Endothelial cell of umbilical vein (primary cell): ENCODE data around the gene FNDC4. TPM values are rescaled to one million over a fixed set of nuclear protein-coding genes. Genes with fewer than 3 reads are reported as not detected.

Source experiments
- BruUV-seq: library from RNA; stranded (reverse); fragments of 400-500 nt; replicated peaks from 2 replicates; lab custom pipeline; 2021; lab: Mats Ljungman, UMichigan
- CTCF ChIA-PET: fragments of 300-600, 350-600 bp; sonication (Branson Sonifier 250); formaldehyde crosslinking; loops from one replicate; lab custom pipeline; 2021; ENCODE audit warnings: antibody characterized with exemption, inconsistent platforms; lab: Charles Lee
- POLR2A ChIA-PET: fragments of 300-600, 350-600 bp; sonication (Branson Sonifier 250); formaldehyde crosslinking; loops from one replicate; lab custom pipeline; 2021; ENCODE audit warnings: antibody characterized with exemption, inconsistent platforms; lab: Charles Lee
- DNase-seq: peaks from one replicate; pipeline ENCODE4 v3.0.0-alpha.2; 2011; ENCODE audit warnings: low read depth, low spot score
- FAIRE-seq: peaks from 2 replicates; lab custom pipeline; 2011; peaks lifted over from hg19 to GRCh38; lab: Jason Lieb, UNC
- H2AFZ ChIP-seq: 2 replicates; pipeline ENCODE4 v1.6.0; 2012; ENCODE audit warnings: low read depth, low read length, control low read depth, inconsistent platforms
- H3K27ac ChIP-seq: 2 replicates; pipeline ENCODE4 v1.5.1; 2011; ENCODE audit warnings: low read depth, mild to moderate bottlenecking, control low read depth, low read length, moderate library complexity; ENCODE audit not compliant: insufficient read depth
- H3K27me3 ChIP-seq, 2 experiments: 2 replicates each; pipeline versions ENCODE4 v1.6.0 to v1.6.1; 2011; ENCODE audit warnings: low read length in 2 of 2, mixed read lengths in 1 of 2; ENCODE audit not compliant: control insufficient read depth in 2 of 2, insufficient read depth in 2 of 2
- H3K36me3 ChIP-seq, 2 experiments: 2 replicates in 1 of 2; 3 replicates in 1 of 2; pipeline ENCODE4 v1.5.1; 2011; ENCODE audit warnings: low read length in 2 of 2, mild to moderate bottlenecking in 1 of 2, moderate library complexity in 1 of 2; ENCODE audit not compliant: control insufficient read depth in 2 of 2, insufficient read depth in 2 of 2; ENCODE audit errors: extremely low read depth in 1 of 2
- H3K4me1 ChIP-seq: 3 replicates; pipeline ENCODE4 v1.5.1; 2011; ENCODE audit warnings: mild to moderate bottlenecking, low read length; ENCODE audit not compliant: control insufficient read depth, insufficient read depth; ENCODE audit errors: extremely low read depth
- H3K4me2 ChIP-seq: 2 replicates; pipeline ENCODE4 v1.6.1; 2011; ENCODE audit warnings: low read length, control low read depth, mixed read lengths; ENCODE audit not compliant: insufficient read depth
- H3K4me3 ChIP-seq, 3 experiments: fragments of 200-600 bp in 1 of 3; sonication (generic), shearing (Covaris generic) in 1 of 3; replicated peaks in 1 of 3; 2 replicates each; pipeline ENCODE4 v1.5.1; 2011 to 2016; ENCODE audit warnings: control low read depth in 3 of 3, low read length in 3 of 3, mild to moderate bottlenecking in 2 of 3, inconsistent platforms in 1 of 3, low read depth in 1 of 3, moderate library complexity in 1 of 3; ENCODE audit not compliant: insufficient read depth in 1 of 3
- H3K79me2 ChIP-seq: 2 replicates; pipeline ENCODE4 v1.6.0; 2012; ENCODE audit warnings: low read length, inconsistent platforms; ENCODE audit not compliant: control insufficient read depth, insufficient read depth
- H3K9ac ChIP-seq: replicated peaks from 2 replicates; pipeline ENCODE3; 2011; ENCODE audit warnings: low read length, control low read depth; ENCODE audit not compliant: insufficient read depth; ENCODE audit errors: extremely low read depth
- H3K9me1 ChIP-seq: replicated peaks from 3 replicates; pipeline ENCODE4 v1.6.0; 2011; ENCODE audit warnings: mild to moderate bottlenecking, low read length; ENCODE audit not compliant: control insufficient read depth, insufficient read depth; ENCODE audit errors: extremely low read depth
- H3K9me3 ChIP-seq: replicated peaks from 2 replicates; pipeline ENCODE4 v1.5.1; 2012; ENCODE audit warnings: low read length, inconsistent platforms; ENCODE audit not compliant: control insufficient read depth, insufficient read depth
- H4K20me1 ChIP-seq: replicated peaks from 2 replicates; pipeline ENCODE3; 2011; ENCODE audit warnings: mild to moderate bottlenecking, low read length; ENCODE audit not compliant: control insufficient read depth, insufficient read depth; ENCODE audit errors: extremely low read depth
- EZH2 ChIP-seq: IDR thresholded peaks from 2 replicates; pipeline ENCODE4 v1.6.1; 2012; ENCODE audit warnings: borderline replicate concordance, low read depth, mild to moderate bottlenecking, moderate library complexity, low read length, inconsistent platforms; ENCODE audit not compliant: severe bottlenecking
- FOS ChIP-seq: IDR thresholded peaks from 2 replicates; pipeline ENCODE4 v1.6.1; 2011; ENCODE audit warnings: mild to moderate bottlenecking, low read length, moderate library complexity, borderline replicate concordance; ENCODE audit not compliant: insufficient read depth
- GATA2 ChIP-seq: IDR thresholded peaks from 2 replicates; pipeline ENCODE4 v1.7.0; 2011; ENCODE audit warnings: low read depth, mild to moderate bottlenecking, moderate library complexity, mixed read lengths, low read length; ENCODE audit not compliant: insufficient read length, insufficient read depth
- JUN ChIP-seq: IDR thresholded peaks from 2 replicates; pipeline ENCODE4 v1.6.1; 2011; ENCODE audit warnings: borderline replicate concordance, low read depth; ENCODE audit not compliant: insufficient read length, insufficient read depth
- MYC ChIP-seq: IDR thresholded peaks from one replicate; pipeline ENCODE4 v1.6.1; 2011; ENCODE audit warnings: mild to moderate bottlenecking, low read depth, low read length
- POLR2A ChIP-seq: IDR thresholded peaks from 2 replicates; pipeline ENCODE4 v1.6.1; 2012; ENCODE audit warnings: low read depth, mild to moderate bottlenecking, control low read depth, low read length
- POLR2AphosphoS5 ChIP-seq: IDR thresholded peaks from 2 replicates; pipeline ENCODE4 v1.6.1; 2012; ENCODE audit warnings: low read depth, mild to moderate bottlenecking, control low read depth, low read length, moderate library complexity; ENCODE audit not compliant: insufficient read depth
- dilution Hi-C: fragments of 300-500 bp; cut with MboI; formaldehyde crosslinking; loops from one replicate; pipeline ENCODE4 v1.15.0; 2019; ENCODE audit warnings: low sequenced_read_pairs; ENCODE audit not compliant: extremely low pct_ligation_motif_present
- intact Hi-C: fragments of 100-400 bp; cut with micrococcal nuclease; formaldehyde crosslinking; loops from one replicate; pipeline ENCODE4 v1.10.0; 2022
- polyA plus RNA-seq, 4 experiments: library from polyadenylated mRNA; depleted of rRNA in 3 of 4; stranded (reverse) in 3 of 4; unstranded in 1 of 4; fragments of >200 nt; gene quantifications; 2 replicates each; pipeline versions ENCODE4 v1.2.1 to v1.2.3, GENCODE V29; 2011 to 2012; ENCODE audit warnings: missing spikeins in 1 of 4
- total RNA-seq: library from RNA; stranded (reverse); gene quantifications from 2 replicates; pipeline ENCODE4 v1.2.3, GENCODE V29; 2021
- TF ChIP-seq, protein P1 (sequence below), 2 donors: IDR thresholded peaks; 1 replicate in 1 of 2; 2 replicates in 1 of 2; pipeline ENCODE4 v1.5.1; 2011; ENCODE audit warnings: low read length in 2 of 2, mild to moderate bottlenecking in 2 of 2, moderate library complexity in 2 of 2, control low read depth in 1 of 2, inconsistent platforms in 1 of 2, low read depth in 1 of 2; ENCODE audit not compliant: insufficient read depth in 1 of 2; ENCODE audit errors: extremely low read depth in 1 of 2
- TF ChIP-seq, protein P2 (sequence below): IDR thresholded peaks from 2 replicates; pipeline ENCODE4 v1.6.1; 2011; ENCODE audit not compliant: insufficient read depth, insufficient read length

The FNDC4 gene
- total and polyA plus RNA-seq, 2 donors (not counting 3 experiments of a cell fraction or from before 2014, with no cell fraction given): 15.5 to 19.0 TPM

DNA sequence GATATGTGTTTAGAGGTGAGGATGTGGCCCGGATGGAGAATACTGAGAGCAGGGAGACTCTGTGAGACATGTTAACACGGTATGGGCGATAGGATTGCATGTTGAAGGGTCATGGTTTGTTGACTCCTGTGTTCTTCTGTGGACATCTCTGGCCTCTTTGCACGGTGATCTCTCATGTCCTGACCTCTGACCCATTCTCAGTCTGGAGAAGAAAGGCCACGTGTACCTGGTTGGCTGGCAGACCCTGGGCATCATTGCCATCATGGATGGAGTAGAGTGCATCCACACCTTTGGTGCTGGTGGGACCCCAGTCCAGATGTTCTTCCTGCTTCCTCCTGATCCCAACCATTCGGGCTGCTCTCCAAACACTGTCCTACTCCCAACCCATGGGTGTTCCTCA is 11.6 kb upstream of the FNDC4 start:
- H3K4me3 ChIP-seq: no peak overlapping the region
- H3K27ac ChIP-seq: no peak overlapping the region
- H3K79me2 ChIP-seq: no peaks in the 10 kb centered on the region
- BruUV-seq: no TSS peak
- H3K4me2 ChIP-seq: no peak overlapping the region
- FAIRE-seq: no peak
- POLR2A ChIA-PET: no interaction called here
- intact Hi-C loops: no loop called here
- no peak overlapping the region for H2AFZ ChIP-seq
- no peaks in the 10 kb centered on the region for H3K36me3 ChIP-seq
- no peaks in the 10 kb centered on the region for H4K20me1 ChIP-seq
- no peaks in the 10 kb centered on the region for H3K4me1 ChIP-seq
- no peak for DNase-seq
- TF ChIP-seq GATA2: no peak
- TF ChIP-seq POLR2AphosphoS5: no peak
- no peak for TF ChIP-seq POLR2A
- TF ChIP-seq FOS: no peak
- TF ChIP-seq, protein P1, sequence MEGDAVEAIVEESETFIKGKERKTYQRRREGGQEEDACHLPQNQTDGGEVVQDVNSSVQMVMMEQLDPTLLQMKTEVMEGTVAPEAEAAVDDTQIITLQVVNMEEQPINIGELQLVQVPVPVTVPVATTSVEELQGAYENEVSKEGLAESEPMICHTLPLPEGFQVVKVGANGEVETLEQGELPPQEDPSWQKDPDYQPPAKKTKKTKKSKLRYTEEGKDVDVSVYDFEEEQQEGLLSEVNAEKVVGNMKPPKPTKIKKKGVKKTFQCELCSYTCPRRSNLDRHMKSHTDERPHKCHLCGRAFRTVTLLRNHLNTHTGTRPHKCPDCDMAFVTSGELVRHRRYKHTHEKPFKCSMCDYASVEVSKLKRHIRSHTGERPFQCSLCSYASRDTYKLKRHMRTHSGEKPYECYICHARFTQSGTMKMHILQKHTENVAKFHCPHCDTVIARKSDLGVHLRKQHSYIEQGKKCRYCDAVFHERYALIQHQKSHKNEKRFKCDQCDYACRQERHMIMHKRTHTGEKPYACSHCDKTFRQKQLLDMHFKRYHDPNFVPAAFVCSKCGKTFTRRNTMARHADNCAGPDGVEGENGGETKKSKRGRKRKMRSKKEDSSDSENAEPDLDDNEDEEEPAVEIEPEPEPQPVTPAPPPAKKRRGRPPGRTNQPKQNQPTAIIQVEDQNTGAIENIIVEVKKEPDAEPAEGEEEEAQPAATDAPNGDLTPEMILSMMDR (IDR thresholded peaks at IDR 0.05; ENCODE audit: extremely low read depth in 1 of 2, insufficient read depth in 1 of 2, low read depth in 1 of 2, low read length in 2 of 2): no peak
- H3K9me3 ChIP-seq: no peaks in the 10 kb centered on the region
- CTCF ChIA-PET: no interaction called here
- H3K9me1 ChIP-seq: no peaks in the 10 kb centered on the region
- H3K27me3 ChIP-seq: no peaks in the 10 kb centered on the region
- no peak overlapping the region for H3K9ac ChIP-seq
- dilution Hi-C loops: no loop called here

DNA sequence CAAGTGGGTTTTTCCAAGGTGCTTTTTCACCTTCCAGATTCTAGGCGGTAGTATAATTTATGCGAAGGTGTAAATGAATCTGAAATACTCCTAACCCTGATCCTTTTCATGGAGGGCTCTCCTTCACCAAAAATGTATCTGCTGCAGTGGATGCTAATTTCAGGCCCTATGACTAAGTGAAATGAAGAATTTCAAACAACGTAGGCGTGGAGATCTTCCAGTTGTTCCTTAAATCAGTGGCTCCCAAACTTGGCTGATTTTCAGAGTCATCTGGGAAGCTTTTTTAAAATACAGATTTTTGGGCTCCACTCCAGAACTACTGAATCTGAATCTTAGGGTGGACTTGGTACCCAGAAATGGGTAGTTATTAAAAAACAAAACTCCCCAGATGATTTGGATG is 7.1 kb upstream of the FNDC4 start:
- FAIRE-seq (no peak), DNase-seq (no peak)
- Histone ChIP-seq H3K36me3 (no peaks in the 10 kb centered on the region), H3K4me3 (no peak overlapping the region), H4K20me1 (no peaks in the 10 kb centered on the region), H2AFZ (no peak overlapping the region), H3K27ac (no peak overlapping the region), H3K9ac (no peak overlapping the region), H3K79me2 (no peaks in the 10 kb centered on the region), H3K4me1 (peaks cover under 1% of the 10 kb centered on the region), H3K4me2 (no peak overlapping the region), H3K9me3 (no peaks in the 10 kb centered on the region), H3K9me1 (no peaks in the 10 kb centered on the region), H3K27me3 (no peaks in the 10 kb centered on the region)
- ChIA-PET POLR2A (no interaction called here), CTCF (no interaction called here)
- TF ChIP-seq GATA2: no peak
- TF ChIP-seq POLR2AphosphoS5: no peak
- TF ChIP-seq, protein P2, sequence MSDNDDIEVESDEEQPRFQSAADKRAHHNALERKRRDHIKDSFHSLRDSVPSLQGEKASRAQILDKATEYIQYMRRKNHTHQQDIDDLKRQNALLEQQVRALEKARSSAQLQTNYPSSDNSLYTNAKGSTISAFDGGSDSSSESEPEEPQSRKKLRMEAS: no peak
- TF ChIP-seq EZH2: no peak
- no peak for TF ChIP-seq FOS
- TF ChIP-seq, protein P1 (IDR thresholded peaks at IDR 0.05; ENCODE audit: extremely low read depth in 1 of 2, insufficient read depth in 1 of 2, low read depth in 1 of 2, low read length in 2 of 2): no peak
- TF ChIP-seq POLR2A: no peak
- TF ChIP-seq JUN: no peak
- no peak for TF ChIP-seq MYC
- intact Hi-C loops (no loop called here), dilution Hi-C loops (no loop called here)
- no TSS peak for BruUV-seq
